Calu3 (cell line): ENCODE measurements around the gene AKAP13. TPM values are rescaled to one million over a fixed set of nuclear protein-coding genes. Genes with fewer than 3 reads are reported as not detected.
A peak's percentile ranks its signal among the peaks of the same experiment; 100 is the strongest.

Experiments
- BruUV-seq: library from RNA; stranded (reverse); fragments of 400-500 nt; replicated peaks from 2 replicates; lab custom pipeline; 2021; lab: Mats Ljungman, UMichigan
- CTCF ChIA-PET: fragments of 300-600 bp; sonication (Branson Sonifier 250); formaldehyde crosslinking; loops from one replicate; lab custom pipeline; 2022; ENCODE audit warnings: antibody characterized with exemption; lab: Charles Lee
- DNase-seq: peaks from one replicate; pipeline ENCODE4 v3.0.0; 2022
- H3K27ac Mint-ChIP-seq: one replicate; pipeline ENCODE4 v1.8.0; 2022; ENCODE audit warnings: mixed read lengths; ENCODE audit not compliant: unreplicated experiment
- H3K27me3 Mint-ChIP-seq: one replicate; pipeline ENCODE4 v1.8.0; 2022; ENCODE audit warnings: mixed read lengths; ENCODE audit not compliant: unreplicated experiment
- H3K36me3 Mint-ChIP-seq: one replicate; pipeline ENCODE4 v1.8.0; 2022; ENCODE audit warnings: mild to moderate bottlenecking, moderate library complexity, mixed read lengths; ENCODE audit not compliant: insufficient read depth, unreplicated experiment
- H3K4me1 Mint-ChIP-seq: one replicate; pipeline ENCODE4 v1.8.0; 2022; ENCODE audit warnings: mild to moderate bottlenecking, low read depth, mixed read lengths; ENCODE audit not compliant: unreplicated experiment
- H3K4me3 Mint-ChIP-seq: one replicate; pipeline ENCODE4 v1.8.0; 2022; ENCODE audit warnings: mild to moderate bottlenecking, low read depth, moderate library complexity, mixed read lengths; ENCODE audit not compliant: unreplicated experiment
- H3K9me3 Mint-ChIP-seq: one replicate; pipeline ENCODE4 v1.8.0; 2022; ENCODE audit warnings: low read depth, mixed read lengths; ENCODE audit not compliant: unreplicated experiment
- intact Hi-C: fragments of 100-400 bp; cut with micrococcal nuclease; formaldehyde crosslinking; loops from one replicate; pipeline ENCODE4 v1.10.0; 2022; ENCODE audit not compliant: unreplicated experiment
- total RNA-seq: library from RNA; stranded (reverse); gene quantifications from 2 replicates; pipeline ENCODE4 v1.2.3, GENCODE V29; 2022
- TF ChIP-seq, protein P1 (sequence below): fragments of 200-600 bp; IDR thresholded peaks from one replicate; pipeline ENCODE4 v1.8.0; 2022; ENCODE audit warnings: antibody characterized with exemption; ENCODE audit not compliant: unreplicated experiment

Gene AKAP13
- total RNA-seq, 1 experiment from 2014 or later, result 145 TPM

DNA sequence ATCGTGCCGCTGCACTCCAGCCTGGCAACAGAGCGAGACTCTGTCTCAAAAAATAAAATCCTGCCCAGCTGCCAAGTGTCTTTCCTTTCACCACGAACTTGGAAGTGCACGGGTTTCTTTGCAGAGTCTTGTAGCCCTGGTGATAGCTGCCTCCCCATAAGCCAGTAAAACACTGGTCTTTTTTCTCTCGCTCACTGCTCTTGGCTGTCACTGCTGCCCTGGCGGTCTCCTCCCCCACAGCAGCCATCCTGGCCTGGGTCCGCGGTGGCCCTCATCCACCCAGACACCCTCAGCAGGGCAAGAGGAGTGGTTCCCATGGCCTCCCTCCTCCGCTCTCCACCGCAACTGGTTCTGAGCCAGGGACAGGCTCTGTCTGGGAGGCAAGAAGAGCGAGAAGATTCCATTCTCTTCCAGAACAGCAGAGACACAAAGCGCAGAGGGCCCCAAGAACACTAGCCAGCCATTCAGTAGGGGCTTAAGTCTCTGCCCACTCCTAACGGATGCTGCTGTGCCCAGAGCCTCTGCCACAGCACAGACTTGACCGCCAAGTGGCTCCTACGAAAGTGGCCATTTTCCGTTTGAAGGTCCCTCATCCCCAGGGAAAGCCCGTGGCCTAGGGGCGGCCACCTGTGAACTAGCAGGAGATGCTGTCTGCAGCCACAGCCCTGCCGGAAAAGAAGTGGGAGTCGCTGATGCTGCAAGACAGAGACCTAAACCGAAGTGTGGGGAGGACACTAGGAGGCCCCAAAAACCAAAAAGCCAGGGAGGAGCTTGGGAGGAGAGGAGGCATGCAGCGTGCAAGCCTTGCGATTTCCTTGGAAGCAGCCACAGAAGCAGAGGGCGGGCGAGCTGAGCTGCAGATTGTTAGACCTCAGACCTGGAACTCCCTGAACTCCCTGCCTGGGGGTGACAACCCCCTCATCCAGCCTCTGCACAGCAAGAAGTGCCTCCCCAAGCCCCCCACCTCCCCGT, 370.2 kb downstream of the AKAP13 start:
- CTCF ChIA-PET, result no interaction called here

DNA sequence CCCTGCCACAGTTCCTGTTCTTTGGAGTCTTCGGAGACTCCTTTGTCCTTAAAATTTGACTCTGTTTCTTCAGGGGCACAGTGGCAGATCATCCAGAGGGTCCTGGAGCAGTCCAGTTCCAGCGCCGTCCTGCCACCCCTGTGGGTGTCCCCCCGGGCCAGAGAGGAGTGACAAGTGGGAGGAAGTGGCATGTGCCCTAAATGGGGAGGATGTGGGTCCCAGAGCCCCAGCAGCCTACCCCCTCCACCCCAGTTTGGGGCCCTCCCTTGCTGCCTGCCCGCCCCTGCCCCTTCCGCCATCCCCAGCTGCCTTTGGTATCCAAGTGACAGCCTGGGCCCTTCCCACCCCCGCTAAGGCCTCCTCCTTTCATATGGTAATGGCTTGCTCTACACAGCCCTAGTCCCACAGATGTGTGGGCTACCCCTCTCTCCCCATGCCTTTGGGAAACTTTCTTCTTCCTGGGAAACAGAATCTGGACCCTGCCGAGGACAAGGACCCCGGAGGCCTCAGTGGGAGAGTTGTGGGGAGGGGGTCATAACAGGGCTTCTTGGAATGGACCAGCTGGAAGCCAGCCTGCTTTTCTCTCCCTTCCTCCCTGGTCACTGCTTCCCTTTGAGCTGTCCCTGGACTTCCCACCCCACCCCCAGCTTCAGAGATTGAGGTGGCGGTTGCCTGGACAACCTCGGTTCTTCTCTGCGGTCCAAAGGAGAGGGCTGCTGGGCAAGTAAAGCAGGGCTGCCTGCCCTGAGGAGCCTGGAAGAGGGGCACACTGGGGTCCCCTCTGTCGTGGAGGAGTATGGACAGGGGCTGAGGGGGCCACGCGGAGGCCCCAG, 371.1 kb downstream of the AKAP13 start:
- CTCF ChIA-PET, result no interaction called here
- Mint-ChIP-seq H3K27ac (no peak overlapping the region), H3K9me3 (no peaks in the 10 kb centered on the region), H3K27me3 (no peaks in the 10 kb centered on the region), H3K4me3 (no peak overlapping the region), H3K36me3 (peaks cover 57% of the 10 kb centered on the region), H3K4me1 (no peaks in the 10 kb centered on the region)
- no peak for DNase-seq
- intact Hi-C loops, result no loop called here
- BruUV-seq, result no TSS peak
- TF ChIP-seq, protein P1, sequence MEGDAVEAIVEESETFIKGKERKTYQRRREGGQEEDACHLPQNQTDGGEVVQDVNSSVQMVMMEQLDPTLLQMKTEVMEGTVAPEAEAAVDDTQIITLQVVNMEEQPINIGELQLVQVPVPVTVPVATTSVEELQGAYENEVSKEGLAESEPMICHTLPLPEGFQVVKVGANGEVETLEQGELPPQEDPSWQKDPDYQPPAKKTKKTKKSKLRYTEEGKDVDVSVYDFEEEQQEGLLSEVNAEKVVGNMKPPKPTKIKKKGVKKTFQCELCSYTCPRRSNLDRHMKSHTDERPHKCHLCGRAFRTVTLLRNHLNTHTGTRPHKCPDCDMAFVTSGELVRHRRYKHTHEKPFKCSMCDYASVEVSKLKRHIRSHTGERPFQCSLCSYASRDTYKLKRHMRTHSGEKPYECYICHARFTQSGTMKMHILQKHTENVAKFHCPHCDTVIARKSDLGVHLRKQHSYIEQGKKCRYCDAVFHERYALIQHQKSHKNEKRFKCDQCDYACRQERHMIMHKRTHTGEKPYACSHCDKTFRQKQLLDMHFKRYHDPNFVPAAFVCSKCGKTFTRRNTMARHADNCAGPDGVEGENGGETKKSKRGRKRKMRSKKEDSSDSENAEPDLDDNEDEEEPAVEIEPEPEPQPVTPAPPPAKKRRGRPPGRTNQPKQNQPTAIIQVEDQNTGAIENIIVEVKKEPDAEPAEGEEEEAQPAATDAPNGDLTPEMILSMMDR, result no peak

More for the DNA sequence above, 370.2 kb downstream of the AKAP13 start:
- intact Hi-C loops, result no loop called here
- DNase-seq, result no peak
- BruUV-seq, result no TSS peak
- no peaks in the 10 kb centered on the region for H3K4me1 Mint-ChIP-seq
- TF ChIP-seq, protein P1, result no peak
- peaks cover 66% of the 10 kb centered on the region for H3K36me3 Mint-ChIP-seq
- no peak overlapping the region for H3K4me3 Mint-ChIP-seq
- H3K27me3 Mint-ChIP-seq, result no peaks in the 10 kb centered on the region
- no peak overlapping the region for H3K27ac Mint-ChIP-seq
- H3K9me3 Mint-ChIP-seq, result no peaks in the 10 kb centered on the region

DNA sequence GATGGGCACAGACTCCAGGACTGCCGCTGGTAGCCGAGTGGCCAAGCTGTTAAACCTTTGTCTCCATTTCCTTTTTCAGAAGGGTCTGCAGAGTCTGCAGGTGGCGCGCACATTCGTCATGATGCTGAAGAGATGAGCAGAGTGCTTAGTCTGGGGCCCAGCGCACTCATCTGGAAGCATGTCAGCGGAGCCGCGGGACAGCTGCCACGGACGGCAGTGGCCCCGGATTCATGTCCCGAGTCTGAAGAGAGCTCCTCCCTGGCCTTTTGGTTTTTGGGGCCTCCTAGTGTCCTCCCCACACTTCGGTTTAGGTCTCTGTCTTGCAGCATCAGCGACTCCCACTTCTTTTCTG, 371.7 kb downstream of the AKAP13 start:
- CTCF ChIA-PET, result no interaction called here
- Mint-ChIP-seq H3K36me3 (peaks cover 51% of the 10 kb centered on the region), H3K27ac (no peak overlapping the region), H3K4me1 (no peaks in the 10 kb centered on the region), H3K27me3 (no peaks in the 10 kb centered on the region), H3K9me3 (no peaks in the 10 kb centered on the region), H3K4me3 (no peak overlapping the region)
- no TSS peak for BruUV-seq
- DNase-seq, result no peak
- intact Hi-C loops, result no loop called here
- TF ChIP-seq, protein P1, result no peak

DNA sequence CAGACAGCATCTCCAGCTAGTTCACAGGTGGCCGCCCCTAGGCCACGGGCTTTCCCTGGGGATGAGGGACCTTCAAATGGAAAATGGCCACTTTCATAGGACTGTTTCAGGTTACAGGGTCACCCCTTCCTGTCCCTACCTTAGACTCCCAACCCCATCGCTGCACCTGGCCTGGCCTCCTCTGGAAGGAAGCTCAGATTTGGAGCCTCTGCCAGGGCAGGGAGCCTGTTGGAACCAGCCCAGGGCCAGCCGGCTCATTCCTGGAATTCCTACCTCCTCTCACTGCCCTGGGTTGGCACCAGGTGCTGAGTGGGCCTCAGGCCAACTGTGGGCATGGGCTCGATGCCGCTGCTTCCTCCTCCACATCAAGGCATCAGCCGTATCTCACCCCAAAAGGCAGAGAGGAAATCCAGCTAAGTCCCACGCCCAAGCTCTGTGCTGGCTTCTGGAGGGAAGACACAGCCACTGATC, 372.1 kb downstream of the AKAP13 start:
- TF ChIP-seq, protein P1, result no peak
- DNase-seq, result no peak
- no peaks in the 10 kb centered on the region for H3K4me1 Mint-ChIP-seq
- no peak overlapping the region for H3K4me3 Mint-ChIP-seq
- no TSS peak for BruUV-seq
- H3K27ac Mint-ChIP-seq, result peak overlapping the region; percentile 23
- peaks cover 49% of the 10 kb centered on the region for H3K36me3 Mint-ChIP-seq
- CTCF ChIA-PET, result no interaction called here
- H3K27me3 Mint-ChIP-seq, result no peaks in the 10 kb centered on the region
- no peaks in the 10 kb centered on the region for H3K9me3 Mint-ChIP-seq
- intact Hi-C loops, result no loop called here
